Thoracic aorta (tissue), 2 donors: ENCODE results near the gene THAP3. TPM values are rescaled to one million over a fixed set of nuclear protein-coding genes. Genes with fewer than 3 reads are reported as not detected.

Experiments used
- ATAC-seq: fragments of 150-250 bp; one replicate; pipeline ENCODE4 v1.8.0; 2017; ENCODE audit warnings: low read depth; ENCODE audit not compliant: insufficient number of reproducible peaks, low FRiP score
- DNase-seq: peaks from one replicate; pipeline ENCODE4 v3.0.0-alpha.2; 2020; ENCODE audit warnings: low spot score
- H3K27ac ChIP-seq, 2 donors: fragments of 200-600 bp; sonication (generic); 1 replicate in 1 of 2; 2 replicates in 1 of 2; pipeline ENCODE4 v1.5.1; 2016; ENCODE audit warnings: mild to moderate bottlenecking in 2 of 2, moderate library complexity in 2 of 2
- H3K27me3 ChIP-seq: fragments of 200-600 bp; sonication (generic); replicated peaks from 2 replicates; pipeline ENCODE4 v1.6.0; 2016; ENCODE audit warnings: mild to moderate bottlenecking; ENCODE audit not compliant: insufficient read depth
- H3K36me3 ChIP-seq: fragments of 200-600 bp; sonication (generic); one replicate; pipeline ENCODE4 v1.5.1; 2016
- H3K4me1 ChIP-seq, 2 donors: fragments of 200-600 bp; sonication (generic); 1 replicate in 1 of 2; 2 replicates in 1 of 2; pipeline versions ENCODE4 v1.5.1 to v1.6.0; 2016; ENCODE audit warnings: low read depth in 2 of 2, mild to moderate bottlenecking in 1 of 2; ENCODE audit not compliant: control insufficient read depth in 1 of 2
- H3K4me3 ChIP-seq: fragments of 200-600 bp; sonication (generic); 2 replicates; pipeline ENCODE4 v1.5.1; 2016; ENCODE audit warnings: mild to moderate bottlenecking
- H3K9me3 ChIP-seq: fragments of 200-600 bp; sonication (generic); 2 replicates; pipeline ENCODE4 v1.5.1; 2016
- CTCF ChIP-seq: fragments of 200-600 bp; sonication (generic); IDR thresholded peaks from one replicate; pipeline ENCODE4 v1.5.1; 2019; ENCODE audit warnings: antibody characterized with exemption
- total RNA-seq, 2 donors: library from RNA; depleted of rRNA; stranded (reverse); fragments of >200 nt; gene quantifications; one replicate each; pipeline versions ENCODE4 v1.1.0 to v1.2.3, GENCODE V29; 2016

THAP3 gene
- total RNA-seq, 2 donors from 2014 or later: 14.1 to 18.7 TPM

GRCh38 chr1:6622396-6623152 is 2.1 kb upstream of the THAP3 start:
- TF ChIP-seq CTCF: no peak
- Histone ChIP-seq H3K4me1 (peaks cover 9 to 26% of the 10 kb centered on the region in 2 donors), H3K27ac (no peak overlapping the region), H3K4me3 (no peak overlapping the region), H3K36me3 (peaks cover 38% of the 10 kb centered on the region), H3K27me3 (no peaks in the 10 kb centered on the region), H3K9me3 (no peaks in the 10 kb centered on the region)
- ATAC-seq (no peak), DNase-seq (no peak)

GRCh38 chr1:6623269-6623965 is 1.3 kb upstream of the THAP3 start:
- H3K9me3 ChIP-seq: no peaks in the 10 kb centered on the region
- no peaks in the 10 kb centered on the region for H3K27me3 ChIP-seq
- peaks cover 9 to 30% of the 10 kb centered on the region in 2 donors for H3K4me1 ChIP-seq
- ATAC-seq (no peak), DNase-seq (no peak)
- no peak overlapping the region for H3K4me3 ChIP-seq
- TF ChIP-seq CTCF: no peak
- no peak overlapping the region for H3K27ac ChIP-seq
- H3K36me3 ChIP-seq: peaks cover 36% of the 10 kb centered on the region

- DNase-seq: no peak
- TF ChIP-seq CTCF: no peak
- Histone ChIP-seq H3K27me3 (no peaks in the 10 kb centered on the region), H3K4me3 (peak overlapping the region; percentile 75), H3K27ac (peak overlapping the region; percentile 67 to 85), H3K9me3 (no peaks in the 10 kb centered on the region), H3K4me1 (peaks cover 9 to 30% of the 10 kb centered on the region in 2 donors), H3K36me3 (peaks cover 44% of the 10 kb centered on the region)
- ATAC-seq: peak; percentile 17
Measured at GRCh38 chr1:6625584-6626149, 999 bp downstream of the THAP3 start.

- no peak for TF ChIP-seq CTCF
- Histone ChIP-seq H3K27me3 (no peaks in the 10 kb centered on the region), H3K27ac (no peak overlapping the region), H3K4me1 (peaks cover 9 to 30% of the 10 kb centered on the region in 2 donors), H3K9me3 (no peaks in the 10 kb centered on the region), H3K4me3 (no peak overlapping the region), H3K36me3 (peaks cover 34% of the 10 kb centered on the region)
- DNase-seq (no peak), ATAC-seq (no peak)
Measured at GRCh38 chr1:6627031-6627430, 2.4 kb downstream of the THAP3 start.

- no peak for TF ChIP-seq CTCF
- Histone ChIP-seq H3K27me3 (no peaks in the 10 kb centered on the region), H3K4me1 (peaks cover 9 to 30% of the 10 kb centered on the region in 2 donors), H3K9me3 (no peaks in the 10 kb centered on the region), H3K27ac (no peak overlapping the region), H3K4me3 (no peak overlapping the region), H3K36me3 (peaks cover 40% of the 10 kb centered on the region)
- no peak for DNase-seq
- no peak for ATAC-seq
Measured at GRCh38 chr1:6627841-6628545, 3.3 kb downstream of the THAP3 start.
